DMS53 (cell line): ENCODE data around the gene WFDC10B.
"Not testable (repeated sequence)": the region's sequence is repeated elsewhere in the genome, so short reads cannot be mapped to it uniquely, and the experiment has no call there.

ENCODE experiments used
- DNase-seq: peaks from one replicate; lab custom pipeline; 2025; lab: John Stamatoyannopoulos, UW

WFDC10B gene

GRCh38 chr20:45704969-45705637, at the start of gene WFDC10B:
Gene WFDC10B (minus strand): TSS chr20:45705019. CDS start chr20:45685992, 19,027 bp downstream.
- no peak for DNase-seq

GRCh38 chr20:45752746-45753145, 47.9 kb upstream of the WFDC10B start:
- no peak for DNase-seq

DNA sequence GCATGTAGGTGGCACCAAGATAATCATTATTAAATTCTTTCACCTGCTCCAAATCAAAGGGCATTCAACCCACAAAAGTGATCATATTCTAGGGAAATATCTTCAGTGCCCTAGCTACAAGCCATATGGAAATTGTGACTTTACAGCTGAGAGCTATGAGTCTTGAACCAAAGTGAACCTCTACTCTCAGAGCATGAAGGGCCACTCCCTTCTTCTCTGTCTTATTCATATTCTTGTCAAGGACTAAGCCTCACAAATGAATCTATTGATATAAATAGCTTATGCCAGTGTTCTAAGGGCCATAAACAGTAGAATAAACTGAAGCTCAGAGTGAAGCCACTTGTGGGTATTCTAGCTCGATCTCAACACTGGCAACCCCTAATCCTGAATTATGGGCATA, 46.9 kb upstream of the WFDC10B start:
- no peak for DNase-seq

DNA sequence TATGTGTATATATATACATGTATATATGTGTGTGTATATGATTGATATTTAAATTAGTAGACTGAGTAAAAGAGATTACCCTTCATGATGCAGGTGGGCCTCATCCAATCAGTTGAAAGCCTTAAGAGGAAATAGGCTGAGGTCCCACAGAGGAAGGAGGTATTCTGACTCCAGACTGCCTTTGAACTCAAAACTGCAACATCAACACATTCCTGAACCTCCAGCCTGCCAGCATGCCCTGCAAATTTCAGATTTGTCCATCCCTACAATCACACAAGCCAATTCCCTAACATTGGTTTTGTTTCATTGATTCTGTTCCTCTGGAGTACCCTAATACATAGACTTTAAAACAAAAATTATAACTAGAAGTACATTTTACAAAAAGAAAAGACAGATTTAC, 40.2 kb upstream of the WFDC10B start:
- no peak for DNase-seq

DNA sequence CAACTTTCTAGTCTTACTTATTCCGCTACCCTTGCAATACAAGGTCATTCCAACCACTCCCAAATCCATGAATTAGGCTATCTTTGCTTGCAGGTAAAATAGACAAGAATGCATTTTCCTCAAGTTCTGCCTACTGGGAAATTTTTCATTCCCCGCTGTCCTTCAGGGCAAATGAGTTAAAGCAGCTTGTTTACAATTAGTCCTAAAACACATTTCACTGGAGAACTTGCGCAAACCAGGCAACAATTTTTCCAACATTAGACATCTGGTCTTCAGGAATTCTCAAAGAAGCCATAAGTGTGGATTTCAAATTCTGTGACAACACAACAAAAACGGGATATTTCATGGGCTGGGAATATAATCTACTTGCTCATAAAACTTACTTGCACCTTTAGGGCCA, 37.8 kb upstream of the WFDC10B start:
- no peak for DNase-seq

GRCh38 chr20:45735988-45736387, 31.2 kb upstream of the WFDC10B start:
- DNase-seq = no peak

DNA sequence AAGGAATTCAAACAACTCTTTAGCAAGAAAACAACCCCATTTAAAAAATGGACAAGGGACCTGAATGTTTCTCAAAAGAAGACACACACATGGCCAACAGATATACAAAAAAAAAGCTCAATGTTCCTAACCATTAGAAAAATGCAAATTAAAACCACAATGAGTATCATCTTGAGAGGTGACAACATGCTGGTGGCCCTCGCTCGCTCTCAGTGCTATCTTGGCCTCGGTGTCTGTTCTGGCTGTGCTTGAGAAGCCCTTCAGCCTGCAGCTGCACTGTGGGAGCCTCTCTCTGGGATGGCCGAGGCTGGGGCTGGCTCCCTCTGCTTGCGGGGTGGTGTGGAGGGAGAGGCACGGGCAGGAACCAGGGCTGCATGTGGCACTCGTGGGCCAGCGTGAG, 30.7 kb upstream of the WFDC10B start:
- DNase-seq = no peak

DNA sequence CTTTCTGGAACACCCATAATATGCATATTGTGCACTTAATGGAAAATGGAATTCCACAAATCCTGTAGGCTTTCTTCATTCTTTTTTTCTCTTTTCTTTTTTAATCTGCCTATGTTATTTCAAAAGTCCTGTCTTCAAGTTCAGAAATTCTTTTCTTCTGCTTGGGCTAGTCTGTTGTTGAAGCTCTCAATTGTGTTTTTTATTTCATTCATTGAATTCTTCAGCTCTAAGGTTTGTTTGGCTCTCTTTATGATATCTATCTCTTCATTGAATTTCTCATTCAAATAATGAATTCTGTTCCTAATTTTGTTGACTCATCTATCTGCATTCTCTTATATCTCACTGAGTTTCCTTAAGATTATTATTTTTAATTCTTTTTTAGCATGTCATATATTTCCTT, 27.4 kb upstream of the WFDC10B start:
- no peak for DNase-seq

- DNase-seq = no peak
Observed at GRCh38 chr20:45727044-45727443, 22.2 kb upstream of the WFDC10B start.

DNA sequence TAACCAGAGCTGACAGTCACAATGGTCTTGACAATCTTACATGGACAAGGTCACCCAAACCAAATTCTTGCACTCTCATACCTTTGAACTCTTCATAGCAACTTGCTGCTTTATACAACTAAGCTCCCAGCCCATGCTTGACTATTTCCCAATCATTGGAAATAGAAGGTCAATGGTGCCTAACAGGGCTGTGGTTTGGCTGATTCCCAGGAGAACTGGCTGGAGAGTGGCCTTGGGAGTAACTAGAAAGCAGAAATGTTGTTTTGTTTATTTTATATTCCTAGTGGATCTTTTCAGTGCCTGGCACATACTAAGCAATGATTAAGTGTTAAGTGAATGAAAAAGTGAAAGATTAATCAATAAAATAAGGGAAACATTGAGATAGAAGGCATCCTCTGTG, 20.3 kb upstream of the WFDC10B start:
- DNase-seq = no peak

- DNase-seq = no peak
Observed at GRCh38 chr20:45722047-45722446, 17.2 kb upstream of the WFDC10B start, which contains the start of gene SPINT4. Gene SPINT4 (plus strand): TSS chr20:45722347. CDS start chr20:45722368, 21 bp downstream.

DNA sequence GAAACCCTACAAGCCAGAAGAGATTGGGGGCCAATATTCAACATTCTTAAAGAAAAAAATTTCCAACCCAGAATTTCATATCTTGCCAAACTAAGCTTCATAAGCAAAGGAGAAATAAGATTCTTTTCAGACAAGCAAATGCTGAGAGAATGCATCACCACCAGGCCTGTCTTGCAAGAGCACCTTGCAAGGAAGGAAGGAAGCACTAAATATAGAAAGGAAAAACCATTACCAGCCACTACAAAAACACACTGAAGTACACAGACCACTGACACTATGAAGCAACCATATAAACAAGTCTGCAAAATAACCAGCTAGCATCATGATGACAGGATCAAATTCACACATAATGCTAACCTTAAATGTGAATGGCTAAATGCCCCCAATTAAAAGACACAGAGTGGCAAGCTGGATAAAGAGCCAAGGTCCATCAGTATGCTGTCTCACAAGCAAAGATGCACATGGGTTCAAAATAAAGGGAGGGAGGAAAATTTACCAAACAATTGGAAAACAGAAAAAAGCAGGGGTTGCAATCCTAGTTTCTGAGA, 11.4 kb upstream of the WFDC10B start:
- not testable (repeated sequence) for DNase-seq

DNA sequence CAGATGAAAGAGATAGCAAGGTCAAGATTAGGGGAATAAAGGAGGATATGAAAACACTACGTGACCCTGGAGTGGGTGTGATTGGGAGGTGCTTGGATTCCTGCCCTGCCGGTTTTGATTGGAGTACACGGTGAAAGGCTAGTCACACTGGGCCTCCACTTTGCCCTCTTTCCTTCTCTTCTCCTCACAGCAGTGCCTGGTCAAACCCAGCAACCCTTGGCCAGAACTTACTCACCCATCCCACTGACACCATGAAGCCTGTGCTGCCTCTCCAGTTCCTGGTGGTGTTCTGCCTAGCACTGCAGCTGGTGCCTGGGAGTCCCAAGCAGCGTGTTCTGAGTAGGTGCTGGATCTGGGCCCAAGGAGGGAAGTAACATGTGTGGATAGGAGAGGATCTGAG, 2.9 kb downstream of the WFDC10B start, which contains the start of gene WFDC13:
Gene WFDC13, plus strand, starts transcription at position 166 of the 400 bp plus-strand sequence. Its CDS starts 86 bp downstream, at position 252.
- no peak for DNase-seq

GRCh38 chr20:45701104-45701503, 3.7 kb downstream of the WFDC10B start:
- DNase-seq = no peak

- DNase-seq = no peak
Observed at GRCh38 chr20:45695496-45695895, 9.3 kb downstream of the WFDC10B start.

DNA sequence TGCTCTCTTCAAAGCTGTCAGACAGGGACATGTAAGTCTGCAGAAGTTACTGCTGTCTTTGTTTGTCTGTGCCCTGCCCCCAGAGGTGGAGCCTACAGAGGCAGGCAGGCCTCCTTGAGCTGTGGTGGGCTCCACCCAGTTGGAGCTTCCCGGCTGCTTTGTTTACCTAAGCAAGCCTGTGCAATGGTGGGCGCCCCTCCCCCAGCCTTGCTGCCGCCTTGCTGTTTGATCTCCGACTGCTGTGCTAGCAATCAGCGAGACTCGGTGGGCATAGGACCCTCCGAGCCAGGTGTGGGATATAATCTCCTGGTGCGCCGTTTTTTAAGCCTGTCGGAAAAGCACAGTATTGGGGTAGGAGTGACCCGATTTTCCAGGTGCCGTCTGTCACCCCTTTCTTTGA, 11.5 kb downstream of the WFDC10B start:
- not testable (repeated sequence) for DNase-seq

GRCh38 chr20:45685896-45686295, 18.9 kb downstream of the WFDC10B start:
- DNase-seq = peak; percentile 51

GRCh38 chr20:45679650-45680049, 25.2 kb downstream of the WFDC10B start:
- no peak for DNase-seq

- DNase-seq = no peak
Observed at GRCh38 chr20:45672765-45673164, 32.1 kb downstream of the WFDC10B start.

DNA sequence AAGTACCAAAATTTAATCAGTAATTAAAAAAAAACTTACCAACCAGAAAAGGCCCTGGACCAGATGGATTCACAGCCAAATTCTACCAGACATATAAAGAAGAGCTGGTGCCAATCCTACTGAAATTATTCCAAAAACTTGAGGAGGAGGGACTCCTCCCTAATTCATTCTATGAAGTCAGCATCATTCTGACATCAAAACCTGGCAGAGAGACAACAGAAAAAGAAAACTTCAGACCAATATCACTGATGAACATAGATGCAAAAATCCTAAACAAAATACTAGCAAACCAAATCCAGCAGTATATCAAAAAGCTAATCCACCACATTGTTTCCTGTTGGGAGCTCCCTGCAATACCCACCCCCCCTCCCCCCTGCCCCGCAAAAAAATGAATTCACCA, 34.7 kb downstream of the WFDC10B start, which contains the start of gene WFDC11:
Gene WFDC11, minus strand, starts transcription at position 101 of the 400 bp plus-strand sequence. CDS start 19,639 bp downstream, outside the sequence.
- no peak for DNase-seq

GRCh38 chr20:45657038-45657437, 47.8 kb downstream of the WFDC10B start:
- DNase-seq = not testable (repeated sequence)

DNA sequence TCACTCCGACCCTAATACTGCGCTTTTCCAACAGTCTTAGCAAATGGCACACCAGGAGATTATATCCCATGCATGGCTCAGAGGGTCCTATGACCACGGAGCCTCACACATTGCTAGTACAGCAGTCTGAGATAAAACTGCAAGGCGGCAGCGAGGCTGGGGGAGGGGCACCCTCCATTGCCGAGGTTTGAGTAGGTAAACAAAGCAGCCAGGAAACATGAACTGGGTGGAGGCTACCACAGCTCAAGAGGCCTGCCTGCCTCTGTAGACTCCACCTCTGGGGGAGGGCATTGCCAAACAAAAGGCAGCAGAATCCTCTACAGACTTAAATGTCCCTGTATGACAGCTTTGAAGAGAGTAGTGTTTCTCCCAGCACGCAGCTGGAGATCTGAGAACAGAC, 53.1 kb downstream of the WFDC10B start:
- DNase-seq = peak; percentile 85

GRCh38 chr20:45649312-45649863, 55.4 kb downstream of the WFDC10B start:
- DNase-seq = no peak
